NOMO-1 treated with dmso at 0.1 percent for 144 hours (cell line): Measurements from ENCODE around the gene TRAPPC4.
"Not testable (repeated sequence)": the region's sequence is repeated elsewhere in the genome, so short reads cannot be mapped to it uniquely, and the experiment has no call there.

Experiments used
- DNase-seq: peaks from one replicate; lab custom pipeline; 2025; ENCODE audit not compliant: unreplicated experiment; lab: John Stamatoyannopoulos, UW

TRAPPC4 gene

DNA sequence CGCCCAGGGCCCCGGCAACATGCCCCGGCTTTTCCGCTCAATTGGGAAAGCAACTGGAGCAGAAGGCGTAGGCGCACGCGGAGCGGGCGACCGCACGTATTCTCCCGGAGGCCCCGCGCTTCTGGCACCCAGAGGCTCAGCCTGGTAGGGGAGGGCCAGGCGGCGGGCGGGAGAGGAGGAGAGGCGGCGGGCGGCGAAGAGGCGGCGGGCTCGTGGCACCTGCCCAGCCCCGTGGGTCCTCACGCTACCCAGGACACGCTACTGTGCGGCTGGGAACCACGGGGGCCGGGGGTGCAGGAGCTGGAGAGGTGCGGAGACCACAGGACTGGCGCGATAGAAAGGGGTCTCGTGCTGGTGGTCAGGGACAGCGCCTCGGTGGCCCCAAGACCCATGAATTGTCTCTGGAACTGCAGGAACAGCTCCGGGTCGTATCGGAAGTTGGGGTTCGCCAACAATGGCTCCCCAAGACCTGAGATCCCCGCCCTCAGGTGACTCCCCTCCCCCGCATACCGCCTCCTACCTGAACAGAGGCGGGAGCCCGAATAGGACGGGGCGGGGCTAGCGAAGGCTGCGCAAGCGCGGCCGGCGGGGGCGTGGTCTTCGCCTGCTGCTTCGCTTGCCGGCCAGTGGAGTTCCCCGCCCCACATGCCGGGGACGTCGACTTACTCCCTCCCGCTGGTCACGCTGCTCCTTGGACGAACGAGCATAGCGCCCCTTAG lies 11.9 kb downstream of the TRAPPC4 start, which contains the start of gene SLC37A4:
Gene SLC37A4, minus strand, starts transcription at position 549 of the 719 bp plus-strand sequence.
- peak; percentile 95 for DNase-seq

GRCh38 chr11:119031912-119032280 lies 13.3 kb downstream of the TRAPPC4 start:
- no peak for DNase-seq

DNA sequence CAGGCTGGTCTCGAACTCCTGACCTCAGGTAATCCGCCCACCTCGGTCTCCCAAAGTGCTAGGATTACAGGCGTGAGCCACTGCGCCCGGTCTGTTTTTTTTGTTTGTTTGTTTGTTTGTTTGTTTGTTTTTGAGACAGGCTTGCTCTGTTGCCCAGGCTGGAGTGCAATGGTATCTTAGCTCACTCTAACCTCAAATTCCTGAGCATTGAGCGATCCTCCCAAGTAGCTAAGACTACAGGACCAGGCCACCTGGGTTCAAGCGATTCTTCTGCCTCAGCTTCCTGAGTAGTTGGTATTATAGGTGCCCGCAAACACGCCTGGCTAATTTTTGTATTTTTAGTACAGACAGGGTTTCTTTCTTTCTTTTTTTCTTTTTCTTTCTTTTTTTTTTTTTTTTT lies 14.9 kb downstream of the TRAPPC4 start:
- DNase-seq, result not testable (repeated sequence)

DNA sequence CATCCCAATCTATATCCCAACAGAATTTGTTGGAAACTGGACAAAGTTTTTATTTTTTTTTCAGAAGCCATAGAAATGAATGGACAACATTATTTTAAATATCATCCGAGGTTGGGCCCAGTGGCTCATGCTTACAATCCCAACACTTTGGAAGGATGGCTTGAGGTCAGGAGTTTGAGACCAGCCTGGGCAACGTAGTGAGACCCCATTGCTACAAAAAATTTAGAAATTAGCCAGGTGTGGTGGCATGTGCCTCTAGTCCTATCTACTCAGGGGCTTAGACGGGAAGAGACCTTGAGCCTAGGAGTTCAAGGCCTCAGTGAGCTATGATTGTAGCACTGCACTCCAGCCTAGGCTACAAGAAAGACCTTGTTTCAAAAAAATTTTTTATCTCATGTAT lies 16.2 kb downstream of the TRAPPC4 start:
- no peak for DNase-seq

- no peak for DNase-seq
These were observed 20.3 kb downstream of the TRAPPC4 start for GRCh38 chr11:119038884-119039283.

GRCh38 chr11:119039471-119039870 lies 20.9 kb downstream of the TRAPPC4 start:
- not testable (repeated sequence) for DNase-seq

DNA sequence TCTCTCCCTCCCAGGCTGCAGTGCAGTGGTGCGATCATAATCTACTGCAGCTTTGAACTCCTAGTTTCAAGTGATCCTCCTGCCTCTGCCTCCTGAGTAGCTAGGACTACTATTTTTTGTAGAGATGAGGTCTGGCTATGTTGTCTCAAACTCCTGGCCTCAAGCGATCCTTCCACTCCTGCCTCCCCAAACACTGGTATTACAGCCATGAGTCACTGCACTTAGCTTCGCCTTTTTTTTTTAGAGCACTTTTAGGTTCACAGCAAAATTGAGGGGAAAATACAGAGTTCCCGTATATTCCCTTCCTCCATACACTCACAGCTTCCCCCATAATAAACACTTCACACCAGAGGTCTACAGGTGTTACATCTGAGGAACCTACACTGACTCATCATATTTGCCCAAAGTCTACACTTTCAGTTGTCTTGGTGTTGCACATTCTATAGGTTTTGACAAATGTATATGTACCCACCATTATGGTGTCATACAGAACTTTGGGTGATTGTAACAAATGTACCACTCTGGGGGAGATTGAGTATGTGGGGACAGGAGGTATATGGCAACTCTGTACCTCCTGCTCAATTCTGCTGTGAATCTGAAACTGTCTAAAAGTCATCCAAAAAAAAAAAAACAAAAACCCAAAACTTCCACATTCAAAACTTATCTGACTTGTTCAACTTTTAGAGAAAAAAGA lies 23.4 kb downstream of the TRAPPC4 start:
- no peak for DNase-seq

DNA sequence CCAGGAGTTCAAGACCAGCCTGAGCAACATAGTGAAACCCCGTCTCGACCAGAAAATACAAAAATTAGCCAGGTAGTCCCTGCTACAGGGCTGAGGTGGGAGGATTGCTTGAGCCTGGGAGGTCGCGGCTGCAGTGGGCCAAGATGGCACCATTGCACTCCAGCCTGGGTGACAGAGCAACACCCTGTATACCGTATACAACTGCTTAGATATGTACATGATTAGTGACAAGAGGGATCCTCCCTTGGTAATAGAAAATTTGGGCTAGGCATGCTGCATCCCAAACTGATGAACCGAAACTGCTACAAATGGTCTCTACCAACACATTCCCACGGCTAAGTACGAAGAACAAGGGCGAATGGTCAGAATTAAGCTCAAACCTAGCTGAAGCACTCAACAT lies 24.4 kb downstream of the TRAPPC4 start:
- DNase-seq, result no peak

GRCh38 chr11:119044708-119045107 lies 26.1 kb downstream of the TRAPPC4 start:
- DNase-seq, result no peak

- no peak for DNase-seq
These were observed 27.9 kb downstream of the TRAPPC4 start for GRCh38 chr11:119046489-119046888.

DNA sequence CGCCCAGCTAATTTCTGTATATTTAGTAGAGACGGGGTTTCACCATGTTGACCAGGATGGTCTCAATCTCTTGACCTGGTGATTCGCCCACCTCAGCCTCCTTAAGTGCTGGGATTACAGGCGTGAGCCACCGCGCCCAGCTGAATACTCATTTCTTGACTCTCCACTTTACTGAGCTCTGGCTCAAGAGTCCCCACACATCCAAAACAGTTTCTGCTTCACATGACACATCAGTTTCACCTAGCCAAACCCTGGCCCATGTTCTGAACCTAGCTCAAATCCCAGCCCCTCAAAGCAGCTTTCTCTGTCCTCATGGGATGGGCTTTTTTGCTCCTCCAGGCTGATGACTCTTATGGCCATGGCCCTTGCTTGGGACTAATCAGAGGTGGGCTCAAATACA lies 28.6 kb downstream of the TRAPPC4 start:
- no peak for DNase-seq

- no peak for DNase-seq
These were observed 30.1 kb downstream of the TRAPPC4 start for GRCh38 chr11:119048644-119049043.

DNA sequence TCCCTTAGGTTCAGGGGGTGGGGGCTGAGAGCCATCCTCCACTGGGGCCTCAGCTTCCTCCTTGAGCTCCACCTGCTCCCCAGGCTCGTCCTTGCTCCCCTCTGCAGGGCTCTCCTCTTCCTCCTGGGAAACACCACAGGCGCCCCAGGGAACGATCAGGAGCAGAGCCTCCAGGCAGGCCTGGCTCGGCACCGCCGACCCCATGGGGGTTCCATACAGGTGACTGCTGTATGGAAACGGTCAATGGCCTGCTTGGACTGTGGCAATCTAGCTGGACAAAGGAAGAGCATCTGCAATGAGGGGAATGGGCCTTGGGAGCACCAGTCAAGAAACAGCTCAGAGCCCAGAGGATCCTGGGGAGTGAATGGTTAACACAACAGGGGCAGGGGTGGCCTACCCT lies 30.5 kb downstream of the TRAPPC4 start:
- no peak for DNase-seq

DNA sequence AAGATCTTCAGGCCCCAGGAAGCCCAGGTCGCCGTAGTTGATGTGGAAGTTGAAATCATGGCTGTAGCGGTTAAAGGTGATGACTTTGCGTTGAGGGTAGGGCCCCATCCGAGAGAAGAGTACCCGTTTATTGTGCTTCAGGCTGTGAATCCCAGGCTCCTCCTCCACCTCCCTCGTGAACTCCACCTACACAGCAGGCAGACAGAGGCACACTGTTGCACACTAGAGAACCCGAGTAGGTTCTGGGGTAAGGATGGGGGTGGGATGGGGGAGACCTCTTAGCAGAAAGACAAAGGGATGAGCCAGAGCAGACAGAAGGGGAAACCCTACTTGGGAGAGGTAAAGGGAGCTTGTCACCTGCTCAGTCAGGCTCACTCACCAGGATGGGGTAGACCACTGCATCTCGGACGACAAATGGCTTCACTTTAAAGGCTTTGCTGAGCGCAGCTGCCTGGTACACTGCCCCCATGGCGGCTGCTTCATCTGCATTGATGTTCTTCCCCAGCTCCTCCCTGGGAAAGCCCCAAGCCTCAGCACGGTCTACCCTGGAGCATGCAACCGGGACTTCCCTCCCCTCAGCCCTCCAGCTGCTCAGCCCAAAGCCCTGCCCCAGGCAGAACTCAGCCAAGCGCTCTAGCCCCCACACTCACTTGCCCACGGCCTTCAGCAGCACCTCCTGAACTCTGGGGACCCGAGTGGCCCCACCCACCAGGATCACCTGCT lies 33.0 kb downstream of the TRAPPC4 start:
- no peak for DNase-seq

GRCh38 chr11:119052163-119052814 lies 33.7 kb downstream of the TRAPPC4 start:
- no peak for DNase-seq

GRCh38 chr11:119054418-119054817 lies 35.9 kb downstream of the TRAPPC4 start:
- no peak for DNase-seq

DNA sequence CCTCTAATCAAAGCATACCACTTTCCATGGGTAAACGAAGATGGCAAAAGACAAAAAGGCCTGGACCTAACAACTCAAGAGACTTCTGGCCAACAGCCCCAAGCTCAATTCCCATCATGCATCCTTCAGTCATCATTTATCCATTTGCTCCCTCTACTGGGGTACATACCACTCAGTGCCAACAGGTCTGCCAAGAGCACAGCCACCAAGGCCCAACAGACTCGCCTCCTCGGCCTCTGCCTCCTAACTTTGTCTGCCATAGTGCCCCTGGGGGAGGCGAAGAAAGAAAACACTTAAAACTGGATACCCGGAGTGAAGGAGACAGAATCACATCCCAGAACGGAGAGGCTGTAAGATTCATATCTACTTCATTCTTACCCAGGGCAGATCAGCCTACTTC lies 37.3 kb downstream of the TRAPPC4 start:
- peak; percentile 38 for DNase-seq

- no peak for DNase-seq
These were observed 37.9 kb downstream of the TRAPPC4 start for GRCh38 chr11:119056421-119056999.

- DNase-seq, result peak; percentile 95
These were observed 38.6 kb downstream of the TRAPPC4 start, which contains the start of gene HYOU1 for GRCh38 chr11:119057000-119057769. Gene HYOU1, minus strand, starts transcription at chr11:119057205. Its CDS starts 1,045 bp downstream, at chr11:119056160.

GRCh38 chr11:119059128-119059527 lies 40.6 kb downstream of the TRAPPC4 start:
- DNase-seq, result not testable (repeated sequence)
